Measurements from ENCODE around the gene MFSD6.
"Not testable (repeated sequence)": the region's sequence is repeated elsewhere in the genome, so short reads cannot be mapped to it uniquely, and the experiment has no call there.

MFSD6 gene

DNA sequence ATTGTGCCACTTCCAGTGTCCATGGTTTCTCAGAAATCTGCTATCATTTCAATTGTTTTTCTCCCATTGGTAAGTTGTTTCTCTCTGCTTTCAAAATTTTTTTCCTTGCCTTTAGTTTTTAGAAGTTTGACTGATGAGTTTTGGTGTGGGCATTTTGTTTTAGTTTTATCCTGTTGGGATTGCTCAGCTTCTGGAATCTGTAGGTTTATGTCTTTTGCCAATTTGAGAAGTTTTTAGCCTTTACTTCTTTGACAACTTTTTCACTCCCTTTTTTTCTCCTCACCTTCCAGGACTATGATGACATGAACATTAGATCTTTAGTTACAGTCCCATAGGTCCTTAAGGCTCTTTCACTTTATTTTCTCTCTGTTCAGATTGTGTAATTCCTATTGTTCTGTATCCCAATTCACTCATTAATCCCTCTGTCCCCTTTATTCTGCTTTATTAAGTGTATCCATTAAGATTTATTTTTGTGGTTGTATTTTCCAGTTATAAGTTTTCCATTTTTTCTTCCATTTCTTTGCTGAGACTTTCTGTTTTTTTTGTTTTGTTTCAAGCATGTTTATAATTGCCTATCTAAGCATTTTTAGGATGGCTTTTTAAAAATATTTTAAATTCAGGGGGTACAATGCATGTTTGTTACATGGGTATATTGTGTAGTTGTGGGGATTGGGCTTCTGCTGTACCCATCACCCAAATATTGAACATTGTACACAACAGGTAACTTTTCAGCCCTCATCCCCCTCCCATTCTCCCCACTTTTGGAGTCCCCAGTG lies 17.9 kb downstream of the MFSD6 start:
- no peaks in the 10 kb centered on the region for H3K36me3 ChIP-seq
- H3K4me3 ChIP-seq (ENCODE audit: low read depth in 1 of 2, low read length in 1 of 2), result no peak overlapping the region
- no peaks in the 10 kb centered on the region for H3K9me3 ChIP-seq
- no peaks in the 10 kb centered on the region for H3K27me3 ChIP-seq
- TF ChIP-seq, protein P1, sequence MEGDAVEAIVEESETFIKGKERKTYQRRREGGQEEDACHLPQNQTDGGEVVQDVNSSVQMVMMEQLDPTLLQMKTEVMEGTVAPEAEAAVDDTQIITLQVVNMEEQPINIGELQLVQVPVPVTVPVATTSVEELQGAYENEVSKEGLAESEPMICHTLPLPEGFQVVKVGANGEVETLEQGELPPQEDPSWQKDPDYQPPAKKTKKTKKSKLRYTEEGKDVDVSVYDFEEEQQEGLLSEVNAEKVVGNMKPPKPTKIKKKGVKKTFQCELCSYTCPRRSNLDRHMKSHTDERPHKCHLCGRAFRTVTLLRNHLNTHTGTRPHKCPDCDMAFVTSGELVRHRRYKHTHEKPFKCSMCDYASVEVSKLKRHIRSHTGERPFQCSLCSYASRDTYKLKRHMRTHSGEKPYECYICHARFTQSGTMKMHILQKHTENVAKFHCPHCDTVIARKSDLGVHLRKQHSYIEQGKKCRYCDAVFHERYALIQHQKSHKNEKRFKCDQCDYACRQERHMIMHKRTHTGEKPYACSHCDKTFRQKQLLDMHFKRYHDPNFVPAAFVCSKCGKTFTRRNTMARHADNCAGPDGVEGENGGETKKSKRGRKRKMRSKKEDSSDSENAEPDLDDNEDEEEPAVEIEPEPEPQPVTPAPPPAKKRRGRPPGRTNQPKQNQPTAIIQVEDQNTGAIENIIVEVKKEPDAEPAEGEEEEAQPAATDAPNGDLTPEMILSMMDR (IDR thresholded peaks at IDR 0.05), result no peak
- H3K27ac ChIP-seq, result no peak overlapping the region
- peaks cover 6 to 9% of the 10 kb centered on the region in 2 experiments for H3K4me1 ChIP-seq (ENCODE audit: control insufficient read depth in 1 of 2, insufficient read depth in 1 of 2, low read depth in 1 of 2, low read length in 1 of 2)

DNA sequence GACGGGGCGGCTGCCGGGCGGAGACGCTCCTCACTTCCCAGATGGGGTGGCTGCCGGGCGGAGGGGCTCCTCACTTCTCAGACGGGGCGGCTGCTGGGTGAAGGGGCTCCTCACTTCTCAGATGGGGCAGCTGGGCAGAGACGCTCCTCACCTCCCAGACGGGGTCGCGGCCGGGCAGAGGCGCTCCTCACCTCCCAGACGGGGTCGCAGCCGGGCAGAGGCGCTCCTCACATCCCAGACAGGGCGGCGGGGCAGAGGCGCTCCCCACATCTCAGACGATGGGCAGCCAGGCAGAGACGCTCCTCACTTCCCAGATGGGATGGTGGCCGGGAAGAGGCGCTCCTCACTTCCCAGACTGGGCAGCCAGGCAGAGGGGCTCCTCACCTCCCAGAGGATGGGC lies 22.7 kb downstream of the MFSD6 start:
- peaks cover 0 to 11% of the 10 kb centered on the region in 2 experiments for H3K4me1 ChIP-seq (ENCODE audit: control insufficient read depth in 1 of 2, insufficient read depth in 1 of 2, low read depth in 1 of 2, low read length in 1 of 2)
- not testable (repeated sequence) for H3K9me3 ChIP-seq; H3K27me3 ChIP-seq; H3K4me3 ChIP-seq (ENCODE audit: low read depth in 1 of 2, low read length in 1 of 2); H3K27ac ChIP-seq; H3K36me3 ChIP-seq

DNA sequence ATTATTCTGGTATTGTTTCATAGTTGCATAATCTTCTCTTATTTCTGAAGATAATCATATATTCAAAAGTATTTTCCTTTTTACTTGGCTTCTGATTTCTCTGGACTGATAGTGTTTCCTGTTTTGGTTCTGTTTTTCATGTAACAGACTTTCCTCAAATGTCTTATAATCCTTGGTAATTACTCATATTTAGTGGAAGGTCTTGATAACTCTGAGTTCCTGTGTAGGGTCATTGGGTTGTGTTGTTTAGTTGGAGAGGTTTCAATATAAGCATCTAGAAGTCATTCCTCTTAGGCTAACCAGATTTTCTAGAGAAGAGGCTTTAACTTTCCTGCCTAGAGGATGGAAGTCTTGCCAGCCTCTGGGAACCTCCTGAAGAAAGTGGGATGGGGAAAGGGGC lies 23.8 kb downstream of the MFSD6 start:
- Histone ChIP-seq H3K36me3 (no peaks in the 10 kb centered on the region), H3K27ac (no peak overlapping the region), H3K9me3 (no peaks in the 10 kb centered on the region), H3K4me1 (ENCODE audit: control insufficient read depth in 1 of 2, insufficient read depth in 1 of 2, low read depth in 1 of 2, low read length in 1 of 2) (peaks cover 0 to 11% of the 10 kb centered on the region in 2 experiments), H3K27me3 (no peaks in the 10 kb centered on the region), H3K4me3 (ENCODE audit: low read depth in 1 of 2, low read length in 1 of 2) (no peak overlapping the region)
- TF ChIP-seq, protein P1 (IDR thresholded peaks at IDR 0.05), result no peak

DNA sequence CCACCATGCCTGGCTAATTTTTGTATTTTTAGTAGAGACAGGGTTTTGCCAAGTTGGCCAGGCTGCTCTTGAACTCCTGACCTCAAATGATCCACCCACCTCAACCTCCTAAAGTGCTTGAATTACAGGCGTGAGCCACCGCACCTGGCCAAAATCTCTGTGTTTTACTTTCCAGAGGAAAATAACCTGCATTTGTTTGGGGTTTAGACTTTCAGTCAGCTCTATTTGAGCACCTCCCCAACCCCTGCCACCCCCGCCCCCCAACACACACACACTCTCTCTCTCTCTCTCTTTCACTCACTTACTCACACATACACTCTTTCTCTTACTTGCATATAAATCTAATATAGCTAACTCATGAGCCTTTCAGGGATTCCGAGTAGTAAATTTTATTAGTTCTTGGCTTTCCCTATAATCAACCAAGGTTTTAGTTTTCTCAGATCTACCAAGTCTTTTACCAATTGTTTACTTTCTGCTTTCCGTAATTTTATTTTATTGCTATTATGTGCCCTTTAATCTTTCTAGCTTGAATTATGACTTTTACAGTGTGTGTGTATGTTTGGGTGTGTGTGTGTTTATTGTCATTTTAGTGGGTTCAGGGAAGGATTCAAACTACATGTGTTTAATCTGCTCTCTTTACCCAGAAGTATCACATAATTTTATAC lies 24.5 kb downstream of the MFSD6 start:
- H3K27ac ChIP-seq, result no peak overlapping the region
- peaks cover 0 to 11% of the 10 kb centered on the region in 2 experiments for H3K4me1 ChIP-seq (ENCODE audit: control insufficient read depth in 1 of 2, insufficient read depth in 1 of 2, low read depth in 1 of 2, low read length in 1 of 2)

DNA sequence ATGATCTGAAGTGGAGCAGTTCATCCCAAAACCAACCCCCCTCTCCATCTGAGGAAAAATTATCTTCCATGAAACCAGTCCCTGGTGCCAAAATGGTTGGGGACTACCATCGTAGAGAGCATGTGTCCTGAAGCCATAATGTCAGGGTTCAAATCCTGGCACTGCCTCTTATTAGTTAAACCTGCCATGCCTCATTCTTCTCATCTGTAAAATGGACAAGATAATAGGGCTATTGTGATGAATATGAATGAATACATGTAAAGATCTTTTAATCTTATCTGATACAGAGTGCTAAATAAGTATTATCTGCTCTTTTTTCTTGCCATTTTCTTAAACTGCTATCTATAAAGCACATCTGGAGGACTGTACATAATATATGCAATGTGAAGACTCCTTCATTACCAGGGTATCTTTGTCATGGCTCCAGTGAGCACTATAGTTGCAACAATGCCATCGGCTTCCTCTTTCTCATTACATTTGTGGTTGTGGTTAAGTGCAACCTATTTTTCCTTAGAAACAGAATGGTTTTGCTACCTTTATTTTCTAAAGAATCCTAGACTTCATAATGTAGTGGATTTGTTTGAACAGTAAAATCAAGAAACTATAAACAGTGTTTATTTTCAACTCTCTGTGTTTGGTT lies 27.0 kb downstream of the MFSD6 start:
- TF ChIP-seq, protein P1 (IDR thresholded peaks at IDR 0.05), result no peak
- Histone ChIP-seq H3K36me3 (no peaks in the 10 kb centered on the region), H3K4me3 (ENCODE audit: low read depth in 1 of 2, low read length in 1 of 2) (no peak overlapping the region), H3K4me1 (ENCODE audit: control insufficient read depth in 1 of 2, insufficient read depth in 1 of 2, low read depth in 1 of 2, low read length in 1 of 2) (peaks cover 0 to 11% of the 10 kb centered on the region in 2 experiments), H3K9me3 (no peaks in the 10 kb centered on the region), H3K27me3 (no peaks in the 10 kb centered on the region), H3K27ac (no peak overlapping the region)

More for the DNA sequence above, 24.5 kb downstream of the MFSD6 start:
- H3K9me3 ChIP-seq, result no peaks in the 10 kb centered on the region
- TF ChIP-seq, protein P1 (IDR thresholded peaks at IDR 0.05), result no peak
- no peak overlapping the region for H3K4me3 ChIP-seq (ENCODE audit: low read depth in 1 of 2, low read length in 1 of 2)
- H3K27me3 ChIP-seq, result no peaks in the 10 kb centered on the region
- no peaks in the 10 kb centered on the region for H3K36me3 ChIP-seq

DNA sequence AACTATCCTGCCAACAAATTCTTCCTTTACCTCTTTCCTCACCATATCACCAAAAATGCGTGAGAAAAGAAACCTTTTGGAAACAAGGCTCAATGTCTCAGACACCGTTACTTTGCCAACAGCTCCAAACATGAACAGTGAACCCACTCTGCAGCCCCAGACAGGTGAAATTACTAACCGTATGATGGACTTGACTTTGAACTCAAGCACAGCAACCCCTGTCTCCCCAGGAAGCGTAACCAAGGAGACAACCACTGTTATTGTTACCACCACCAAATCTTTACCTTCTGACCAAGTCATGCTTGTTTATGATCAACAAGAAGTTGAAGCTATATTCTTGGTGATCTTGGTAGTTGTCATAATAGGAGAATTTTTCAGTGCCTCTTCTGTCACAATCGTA lies 28.4 kb downstream of the MFSD6 start:
- H3K27me3 ChIP-seq, result no peaks in the 10 kb centered on the region
- peaks cover 0 to 11% of the 10 kb centered on the region in 2 experiments for H3K4me1 ChIP-seq (ENCODE audit: control insufficient read depth in 1 of 2, insufficient read depth in 1 of 2, low read depth in 1 of 2, low read length in 1 of 2)
- H3K4me3 ChIP-seq (ENCODE audit: low read depth in 1 of 2, low read length in 1 of 2), result no peak overlapping the region
- TF ChIP-seq, protein P1 (IDR thresholded peaks at IDR 0.05), result no peak
- H3K27ac ChIP-seq, result no peak overlapping the region
- no peaks in the 10 kb centered on the region for H3K36me3 ChIP-seq
- H3K9me3 ChIP-seq, result no peaks in the 10 kb centered on the region

Data from neutrophil (primary cell).